GM18505 (cell line): ENCODE measurements around the gene HSPA2.

Experiments
- ATAC-seq: cut with Tn5 transposase; IDR thresholded peaks from one replicate; pipeline ENCODE4 v1.9.1; 2021; ENCODE audit not compliant: unreplicated experiment
- POLR2A ChIP-seq: IDR thresholded peaks from 4 replicates; pipeline ENCODE4 v1.6.1; 2011; ENCODE audit warnings: borderline replicate concordance; ENCODE audit not compliant: insufficient read depth, insufficient read length; ENCODE audit errors: extremely low read depth

Gene HSPA2

DNA sequence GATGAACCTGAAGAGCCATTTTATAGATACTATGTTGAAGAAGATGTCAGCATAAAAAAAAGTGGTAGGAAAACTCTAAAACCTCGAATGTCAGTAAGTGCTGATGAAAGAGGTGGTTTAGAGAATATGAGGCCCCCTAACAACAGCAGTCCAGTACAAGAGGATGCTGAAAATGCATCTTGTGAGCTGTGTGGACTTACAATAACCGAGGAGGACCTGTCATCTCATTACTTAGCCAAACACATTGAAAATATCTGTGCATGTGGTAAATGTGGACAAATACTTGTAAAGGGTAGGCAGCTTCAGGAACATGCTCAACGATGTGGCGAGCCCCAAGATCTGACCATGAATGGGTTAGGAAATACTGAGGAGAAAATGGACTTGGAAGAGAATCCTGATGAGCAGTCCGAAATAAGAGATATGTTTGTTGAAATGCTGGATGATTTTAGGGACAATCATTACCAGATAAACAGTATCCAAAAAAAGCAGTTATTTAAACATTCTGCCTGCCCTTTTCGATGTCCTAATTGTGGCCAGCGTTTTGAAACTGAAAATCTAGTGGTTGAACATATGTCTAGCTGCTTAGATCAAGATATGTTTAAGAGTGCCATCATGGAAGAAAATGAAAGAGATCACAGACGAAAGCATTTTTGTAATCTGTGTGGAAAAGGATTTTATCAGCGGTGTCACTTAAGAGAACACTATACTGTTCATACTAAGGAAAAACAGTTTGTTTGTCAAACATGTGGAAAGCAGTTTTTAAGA is 17.8 kb upstream of the HSPA2 start:
- no peak for ATAC-seq
- no peak for TF ChIP-seq POLR2A

DNA sequence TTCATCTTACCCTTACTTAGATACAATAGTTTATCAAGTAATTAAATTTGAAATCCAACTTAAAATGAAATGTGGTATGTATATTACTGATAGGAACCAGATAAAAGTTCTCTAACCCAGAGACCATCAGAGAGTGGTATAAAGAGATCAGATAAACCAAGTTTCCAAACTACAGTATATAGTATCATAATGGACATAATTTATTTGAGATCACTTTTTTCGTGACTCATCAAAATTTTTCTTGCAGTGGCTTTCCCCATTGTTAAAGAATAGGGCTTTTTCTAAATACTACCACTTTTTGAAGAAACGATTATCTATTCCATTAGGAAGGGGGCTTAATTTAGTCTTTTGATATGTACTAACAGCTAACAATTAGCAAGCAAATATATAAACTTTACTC is 15.2 kb upstream of the HSPA2 start:
- no peak for ATAC-seq
- TF ChIP-seq POLR2A = no peak

DNA sequence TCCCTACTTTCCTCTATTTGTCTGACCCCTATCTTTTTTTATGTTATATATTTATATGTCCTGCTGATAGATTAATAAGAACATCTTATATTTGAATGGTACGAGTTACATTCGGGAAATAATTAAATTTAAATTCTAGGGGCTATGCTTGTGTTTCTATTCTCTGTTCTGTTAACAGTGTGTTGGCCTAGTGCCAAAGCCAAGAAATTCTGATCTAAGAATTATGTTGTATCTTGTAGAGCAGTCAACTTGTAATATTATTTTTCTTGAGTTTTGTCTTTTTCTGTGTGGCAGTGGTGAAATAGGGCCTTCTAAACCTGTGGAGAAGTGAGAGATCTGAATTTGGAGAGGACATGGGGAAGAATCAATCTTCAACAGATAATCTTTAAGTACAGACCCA is 9.0 kb upstream of the HSPA2 start:
- no peak for ATAC-seq
- TF ChIP-seq POLR2A = no peak

DNA sequence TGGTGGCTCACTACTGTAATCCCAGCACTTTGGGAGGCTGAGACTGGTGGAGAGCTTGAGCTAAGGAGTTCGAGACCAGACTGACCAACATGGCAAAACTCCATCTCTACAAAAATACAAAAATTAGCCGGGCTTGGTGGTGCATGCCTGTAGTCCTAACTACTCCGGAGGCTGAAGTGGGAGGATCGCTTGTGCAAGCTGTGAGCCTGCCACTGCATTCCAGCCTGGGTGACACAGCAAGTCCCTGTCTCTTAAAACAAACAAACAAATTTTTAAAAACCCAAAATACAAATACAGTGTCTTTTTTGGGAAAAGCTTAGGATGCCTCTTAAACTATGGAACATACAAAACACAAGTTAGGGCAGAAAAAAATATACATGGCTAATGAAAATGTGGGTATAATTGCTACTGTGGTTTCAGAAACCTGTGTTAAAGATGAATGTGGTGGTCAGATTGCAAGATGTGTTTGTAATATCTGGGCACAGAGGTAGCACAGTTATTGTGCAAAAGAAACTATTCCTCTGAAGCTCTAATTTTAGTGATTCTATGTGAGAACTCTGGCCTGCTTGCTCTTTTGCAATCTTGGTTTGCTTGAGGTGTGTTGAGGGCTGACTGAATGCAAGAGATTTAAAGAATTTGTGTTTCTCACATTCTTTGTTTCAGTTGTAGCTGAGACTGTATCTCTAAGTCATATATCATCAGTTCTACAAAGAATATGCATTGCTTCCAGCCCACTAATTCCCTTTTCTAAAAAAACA is 3.9 kb upstream of the HSPA2 start:
- no peak for TF ChIP-seq POLR2A
- no peak for ATAC-seq

DNA sequence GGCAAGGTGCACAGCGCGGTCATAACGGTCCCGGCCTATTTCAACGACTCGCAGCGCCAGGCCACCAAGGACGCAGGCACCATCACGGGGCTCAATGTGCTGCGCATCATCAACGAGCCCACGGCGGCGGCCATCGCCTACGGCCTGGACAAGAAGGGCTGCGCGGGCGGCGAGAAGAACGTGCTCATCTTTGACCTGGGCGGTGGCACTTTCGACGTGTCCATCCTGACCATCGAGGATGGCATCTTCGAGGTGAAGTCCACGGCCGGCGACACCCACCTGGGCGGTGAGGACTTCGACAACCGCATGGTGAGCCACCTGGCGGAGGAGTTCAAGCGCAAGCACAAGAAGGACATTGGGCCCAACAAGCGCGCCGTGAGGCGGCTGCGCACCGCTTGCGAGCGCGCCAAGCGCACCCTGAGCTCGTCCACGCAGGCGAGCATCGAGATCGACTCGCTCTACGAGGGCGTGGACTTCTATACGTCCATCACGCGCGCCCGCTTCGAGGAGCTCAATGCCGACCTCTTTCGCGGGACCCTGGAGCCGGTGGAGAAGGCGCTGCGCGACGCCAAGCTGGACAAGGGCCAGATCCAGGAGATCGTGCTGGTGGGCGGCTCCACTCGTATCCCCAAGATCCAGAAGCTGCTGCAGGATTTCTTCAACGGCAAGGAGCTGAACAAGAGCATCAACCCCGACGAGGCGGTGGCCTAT is 875 bp downstream of the HSPA2 start:
- ATAC-seq = no peak
- no peak for TF ChIP-seq POLR2A

DNA sequence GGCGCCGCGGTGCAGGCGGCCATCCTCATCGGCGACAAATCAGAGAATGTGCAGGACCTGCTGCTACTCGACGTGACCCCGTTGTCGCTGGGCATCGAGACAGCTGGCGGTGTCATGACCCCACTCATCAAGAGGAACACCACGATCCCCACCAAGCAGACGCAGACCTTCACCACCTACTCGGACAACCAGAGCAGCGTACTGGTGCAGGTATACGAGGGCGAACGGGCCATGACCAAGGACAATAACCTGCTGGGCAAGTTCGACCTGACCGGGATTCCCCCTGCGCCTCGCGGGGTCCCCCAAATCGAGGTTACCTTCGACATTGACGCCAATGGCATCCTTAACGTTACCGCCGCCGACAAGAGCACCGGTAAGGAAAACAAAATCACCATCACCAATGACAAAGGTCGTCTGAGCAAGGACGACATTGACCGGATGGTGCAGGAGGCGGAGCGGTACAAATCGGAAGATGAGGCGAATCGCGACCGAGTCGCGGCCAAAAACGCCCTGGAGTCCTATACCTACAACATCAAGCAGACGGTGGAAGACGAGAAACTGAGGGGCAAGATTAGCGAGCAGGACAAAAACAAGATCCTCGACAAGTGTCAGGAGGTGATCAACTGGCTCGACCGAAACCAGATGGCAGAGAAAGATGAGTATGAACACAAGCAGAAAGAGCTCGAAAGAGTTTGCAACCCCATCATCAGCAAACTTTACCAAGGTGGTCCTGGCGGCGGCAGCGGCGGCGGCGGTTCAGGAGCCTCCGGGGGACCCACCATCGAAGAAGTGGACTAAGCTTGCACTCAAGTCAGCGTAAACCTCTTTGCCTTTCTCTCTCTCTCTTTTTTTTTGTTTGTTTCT is 1.7 kb downstream of the HSPA2 start:
- no peak for TF ChIP-seq POLR2A
- no peak for ATAC-seq

DNA sequence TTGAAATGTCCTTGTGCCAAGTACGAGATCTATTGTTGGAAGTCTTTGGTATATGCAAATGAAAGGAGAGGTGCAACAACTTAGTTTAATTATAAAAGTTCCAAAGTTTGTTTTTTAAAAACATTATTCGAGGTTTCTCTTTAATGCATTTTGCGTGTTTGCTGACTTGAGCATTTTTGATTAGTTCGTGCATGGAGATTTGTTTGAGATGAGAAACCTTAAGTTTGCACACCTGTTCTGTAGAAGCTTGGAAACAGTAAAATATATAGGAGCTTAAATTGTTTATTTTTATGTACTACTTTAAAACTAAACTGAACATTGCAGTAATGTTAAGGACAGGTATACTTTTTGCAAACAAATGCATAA is 2.3 kb downstream of the HSPA2 start:
- no peak for TF ChIP-seq POLR2A
- ATAC-seq = no peak

DNA sequence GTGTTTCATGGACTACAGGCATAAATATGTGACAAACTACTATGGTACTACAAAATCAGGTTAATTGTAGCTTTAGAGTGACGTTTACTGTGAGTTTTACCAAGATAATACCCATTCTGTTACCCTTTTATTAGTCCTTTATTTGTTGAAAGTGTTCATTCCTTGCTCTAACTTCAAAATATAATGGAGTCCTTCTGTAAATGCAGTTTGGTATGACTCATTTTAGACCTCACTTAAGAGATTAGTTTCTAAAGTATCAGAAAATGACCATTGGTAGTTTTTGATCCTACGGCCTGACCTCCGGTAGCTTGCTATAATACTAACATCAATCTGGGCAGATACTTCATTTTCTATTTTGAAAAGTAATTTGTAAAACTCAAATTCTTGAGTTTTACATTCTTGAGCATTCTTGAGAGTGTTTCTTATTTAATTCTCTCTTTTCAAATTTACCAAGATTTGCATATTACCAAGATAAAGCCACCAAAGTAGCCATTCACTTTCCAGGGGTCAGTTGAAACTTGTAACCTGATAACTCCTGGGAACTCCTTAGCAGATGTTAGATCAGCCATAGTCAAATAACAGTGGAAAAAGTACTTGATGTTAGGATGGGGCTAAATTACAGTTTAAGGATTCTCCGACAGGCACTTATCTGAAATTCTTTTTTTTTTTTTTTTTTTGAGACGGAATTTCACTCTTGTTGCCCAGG is 4.2 kb downstream of the HSPA2 start:
- no peak for ATAC-seq
- no peak for TF ChIP-seq POLR2A

DNA sequence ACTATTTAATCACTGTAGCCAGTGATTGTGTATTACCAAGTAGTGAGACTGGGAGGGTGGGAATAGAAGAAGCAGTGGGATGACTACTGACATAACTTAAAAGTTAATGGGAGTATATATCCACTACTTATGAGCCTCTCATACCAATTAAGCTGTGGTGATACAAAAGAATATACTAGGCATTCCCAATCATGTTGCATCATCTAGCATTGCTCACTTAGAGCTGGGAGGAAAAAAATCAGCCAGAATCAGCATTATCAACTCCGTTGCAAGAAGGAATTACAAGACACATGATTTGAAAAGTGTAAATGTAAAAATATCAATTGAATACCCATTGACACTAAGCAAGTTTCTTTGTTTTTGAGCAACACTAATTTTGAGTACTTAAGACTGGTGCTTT is 8.5 kb downstream of the HSPA2 start:
- ATAC-seq = no peak
- TF ChIP-seq POLR2A = no peak

DNA sequence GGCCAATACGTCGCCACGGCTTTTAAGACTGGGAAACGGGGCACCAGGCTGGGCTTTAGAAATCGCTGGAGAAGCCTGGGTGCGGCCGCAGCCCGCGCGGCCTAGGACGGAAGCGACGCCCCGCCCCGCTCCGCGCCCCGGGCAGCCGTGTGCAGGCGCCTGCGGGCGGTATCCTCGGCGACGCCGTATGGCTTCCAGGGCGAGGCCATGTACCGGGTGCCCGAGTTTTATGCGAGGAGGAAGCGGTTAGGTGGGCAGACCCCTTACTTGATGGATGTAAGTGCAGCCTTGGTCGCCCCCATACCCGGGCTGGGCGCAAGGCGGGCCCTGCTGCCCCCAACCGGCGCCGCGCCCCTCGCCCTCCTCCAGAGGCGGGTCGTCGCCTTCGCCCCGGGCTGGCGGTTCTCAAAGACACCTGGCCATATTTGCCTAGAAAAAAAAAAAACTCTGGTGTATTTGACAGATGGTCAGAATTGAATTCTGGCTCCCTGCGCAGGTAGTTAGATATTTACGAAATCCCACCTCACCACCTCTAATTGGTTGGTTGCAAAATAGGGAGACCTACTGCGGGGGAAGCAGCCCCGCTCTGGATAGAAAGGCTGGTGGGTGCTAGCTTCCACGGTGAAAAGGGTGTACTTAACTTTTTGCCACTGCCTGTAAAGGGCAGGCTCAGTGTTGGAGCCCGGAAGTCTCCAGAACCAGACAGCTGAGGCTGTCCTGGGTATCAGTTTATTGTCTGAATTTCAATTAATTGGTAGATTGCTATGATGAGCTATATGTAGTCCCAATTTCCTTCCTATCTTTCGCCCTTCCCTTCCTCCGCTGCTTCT is 9.5 kb downstream of the HSPA2 start, which contains the start of gene PPP1R36:
Gene PPP1R36 (plus strand): TSS at position 171 of the 830 bp plus-strand sequence. CDS start 37 bp downstream, at position 208.
- TF ChIP-seq POLR2A = no peak
- no peak for ATAC-seq

DNA sequence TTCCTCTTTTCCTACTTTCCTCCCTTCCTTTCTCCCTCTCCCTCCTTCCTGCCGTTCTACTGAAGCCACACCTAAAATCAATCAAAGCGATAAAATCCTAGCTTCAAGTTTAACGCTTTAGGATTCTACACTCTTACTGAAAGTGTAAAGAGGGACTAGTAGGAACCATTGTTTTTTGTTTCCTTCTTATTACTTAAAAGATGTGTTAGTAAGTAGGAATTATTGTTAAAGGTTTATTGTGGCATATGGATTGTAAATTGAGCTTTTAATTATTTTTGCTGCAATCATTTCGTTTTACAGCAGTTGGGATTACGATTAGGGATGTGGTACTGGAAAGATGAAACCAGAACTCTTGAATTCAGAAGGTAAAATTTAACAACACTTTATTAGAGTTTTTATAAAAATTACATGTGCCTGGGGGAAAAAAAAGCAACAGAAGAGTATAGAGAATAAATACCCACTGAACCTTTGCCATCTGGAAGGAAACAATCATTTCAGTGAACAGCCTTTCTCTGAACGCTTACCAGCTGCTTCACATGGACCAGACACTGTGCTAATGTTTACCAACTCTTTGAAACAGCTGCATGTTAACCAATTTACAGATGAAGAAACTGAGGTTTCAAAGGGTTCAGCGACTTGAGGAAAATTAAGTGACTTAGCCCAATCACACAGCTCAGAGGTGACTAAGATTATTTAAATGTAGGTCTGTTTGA is 10.2 kb downstream of the HSPA2 start:
- ATAC-seq = no peak
- TF ChIP-seq POLR2A = no peak
